Measurements from ENCODE around the gene RFX7.
"Not testable (repeated sequence)": the region's sequence is repeated elsewhere in the genome, so short reads cannot be mapped to it uniquely, and the experiment has no call there.

Gene RFX7

GRCh38 chr15:56211960-56212550 lies 31.6 kb downstream of the RFX7 start:
- Histone ChIP-seq H3K27me3 (ENCODE audit: control insufficient read depth, insufficient read depth, low read length) (no peaks in the 10 kb centered on the region), H3K4me1 (ENCODE audit: control insufficient read depth, insufficient read depth, low read length) (no peaks in the 10 kb centered on the region), H3K27ac (ENCODE audit: low read depth, low read length) (no peak overlapping the region), H3K36me3 (ENCODE audit: control insufficient read depth, insufficient read depth, low read length) (no peaks in the 10 kb centered on the region), H3K4me3 (ENCODE audit: low read length) (no peak overlapping the region), H3K9ac (ENCODE audit: low read length) (no peak overlapping the region)

- Histone ChIP-seq H3K4me3 (ENCODE audit: low read length) (no peak overlapping the region), H3K36me3 (ENCODE audit: control insufficient read depth, insufficient read depth, low read length) (no peaks in the 10 kb centered on the region), H3K4me1 (ENCODE audit: control insufficient read depth, insufficient read depth, low read length) (no peaks in the 10 kb centered on the region), H3K9ac (ENCODE audit: low read length) (no peak overlapping the region), H3K27ac (ENCODE audit: low read depth, low read length) (no peak overlapping the region), H3K27me3 (ENCODE audit: control insufficient read depth, insufficient read depth, low read length) (no peaks in the 10 kb centered on the region)
These were observed 32.6 kb downstream of the RFX7 start for GRCh38 chr15:56211064-56211463.

GRCh38 chr15:56208641-56209155 lies 35.0 kb downstream of the RFX7 start:
- Histone ChIP-seq H3K27ac (ENCODE audit: low read depth, low read length) (no peak overlapping the region), H3K36me3 (ENCODE audit: control insufficient read depth, insufficient read depth, low read length) (no peaks in the 10 kb centered on the region)

GRCh38 chr15:56208185-56208584 lies 35.5 kb downstream of the RFX7 start:
- Histone ChIP-seq H3K27ac (ENCODE audit: low read depth, low read length) (no peak overlapping the region), H3K27me3 (ENCODE audit: control insufficient read depth, insufficient read depth, low read length) (no peaks in the 10 kb centered on the region), H3K9ac (ENCODE audit: low read length) (no peak overlapping the region), H3K36me3 (ENCODE audit: control insufficient read depth, insufficient read depth, low read length) (no peaks in the 10 kb centered on the region), H3K4me3 (ENCODE audit: low read length) (no peak overlapping the region), H3K4me1 (ENCODE audit: control insufficient read depth, insufficient read depth, low read length) (no peaks in the 10 kb centered on the region)

More at GRCh38 chr15:56208641-56209155, 35.0 kb downstream of the RFX7 start:
- H3K27me3 ChIP-seq (ENCODE audit: control insufficient read depth, insufficient read depth, low read length), result no peaks in the 10 kb centered on the region
- no peak overlapping the region for H3K4me3 ChIP-seq (ENCODE audit: low read length)
- no peaks in the 10 kb centered on the region for H3K4me1 ChIP-seq (ENCODE audit: control insufficient read depth, insufficient read depth, low read length)
- H3K9ac ChIP-seq (ENCODE audit: low read length), result no peak overlapping the region

- Histone ChIP-seq H3K27me3 (ENCODE audit: control insufficient read depth, insufficient read depth, low read length) (no peaks in the 10 kb centered on the region), H3K36me3 (ENCODE audit: control insufficient read depth, insufficient read depth, low read length) (no peaks in the 10 kb centered on the region), H3K9ac (ENCODE audit: low read length) (no peak overlapping the region), H3K4me1 (ENCODE audit: control insufficient read depth, insufficient read depth, low read length) (no peaks in the 10 kb centered on the region), H3K27ac (ENCODE audit: low read depth, low read length) (no peak overlapping the region), H3K4me3 (ENCODE audit: low read length) (no peak overlapping the region)
These were observed 36.0 kb downstream of the RFX7 start for GRCh38 chr15:56207711-56208110.

- Histone ChIP-seq H3K27ac (ENCODE audit: low read depth, low read length) (no peak overlapping the region), H3K4me1 (ENCODE audit: control insufficient read depth, insufficient read depth, low read length) (no peaks in the 10 kb centered on the region), H3K36me3 (ENCODE audit: control insufficient read depth, insufficient read depth, low read length) (no peaks in the 10 kb centered on the region), H3K27me3 (ENCODE audit: control insufficient read depth, insufficient read depth, low read length) (no peaks in the 10 kb centered on the region), H3K4me3 (ENCODE audit: low read length) (no peak overlapping the region), H3K9ac (ENCODE audit: low read length) (no peak overlapping the region)
These were observed 36.6 kb downstream of the RFX7 start for GRCh38 chr15:56207092-56207491.

- Histone ChIP-seq H3K27me3 (ENCODE audit: control insufficient read depth, insufficient read depth, low read length) (no peaks in the 10 kb centered on the region), H3K4me1 (ENCODE audit: control insufficient read depth, insufficient read depth, low read length) (no peaks in the 10 kb centered on the region), H3K27ac (ENCODE audit: low read depth, low read length) (no peak overlapping the region), H3K36me3 (ENCODE audit: control insufficient read depth, insufficient read depth, low read length) (no peaks in the 10 kb centered on the region), H3K9ac (ENCODE audit: low read length) (no peak overlapping the region), H3K4me3 (ENCODE audit: low read length) (no peak overlapping the region)
These were observed 38.4 kb downstream of the RFX7 start for GRCh38 chr15:56205061-56205876.

GRCh38 chr15:56203312-56203922 lies 40.3 kb downstream of the RFX7 start:
- H3K27ac ChIP-seq (ENCODE audit: low read depth, low read length); H3K4me3 ChIP-seq (ENCODE audit: low read length); H3K36me3 ChIP-seq (ENCODE audit: control insufficient read depth, insufficient read depth, low read length); H3K4me1 ChIP-seq (ENCODE audit: control insufficient read depth, insufficient read depth, low read length); H3K27me3 ChIP-seq (ENCODE audit: control insufficient read depth, insufficient read depth, low read length); H3K9ac ChIP-seq (ENCODE audit: low read length): not testable (repeated sequence)

- Histone ChIP-seq H3K27me3 (ENCODE audit: control insufficient read depth, insufficient read depth, low read length) (no peaks in the 10 kb centered on the region), H3K4me3 (ENCODE audit: low read length) (no peak overlapping the region), H3K4me1 (ENCODE audit: control insufficient read depth, insufficient read depth, low read length) (no peaks in the 10 kb centered on the region), H3K36me3 (ENCODE audit: control insufficient read depth, insufficient read depth, low read length) (no peaks in the 10 kb centered on the region), H3K27ac (ENCODE audit: low read depth, low read length) (no peak overlapping the region), H3K9ac (ENCODE audit: low read length) (no peak overlapping the region)
These were observed 41.0 kb downstream of the RFX7 start for GRCh38 chr15:56202701-56203100.

- Histone ChIP-seq H3K9ac (ENCODE audit: low read length) (no peak overlapping the region), H3K27ac (ENCODE audit: low read depth, low read length) (no peak overlapping the region), H3K4me3 (ENCODE audit: low read length) (no peak overlapping the region), H3K27me3 (ENCODE audit: control insufficient read depth, insufficient read depth, low read length) (no peaks in the 10 kb centered on the region), H3K36me3 (ENCODE audit: control insufficient read depth, insufficient read depth, low read length) (no peaks in the 10 kb centered on the region), H3K4me1 (ENCODE audit: control insufficient read depth, insufficient read depth, low read length) (no peaks in the 10 kb centered on the region)
These were observed 44.6 kb downstream of the RFX7 start for GRCh38 chr15:56199038-56199437.

- H3K27ac ChIP-seq (ENCODE audit: low read depth, low read length), result no peak overlapping the region
- H3K4me1 ChIP-seq (ENCODE audit: control insufficient read depth, insufficient read depth, low read length), result no peaks in the 10 kb centered on the region
- H3K9ac ChIP-seq (ENCODE audit: low read length), result no peak overlapping the region
These were observed 49.6 kb downstream of the RFX7 start for GRCh38 chr15:56194035-56194434.

GRCh38 chr15:56192659-56193442 lies 50.8 kb downstream of the RFX7 start:
- Histone ChIP-seq H3K4me3 (ENCODE audit: low read length) (no peak overlapping the region), H3K27ac (ENCODE audit: low read depth, low read length) (no peak overlapping the region), H3K9ac (ENCODE audit: low read length) (no peak overlapping the region), H3K4me1 (ENCODE audit: control insufficient read depth, insufficient read depth, low read length) (no peaks in the 10 kb centered on the region), H3K36me3 (ENCODE audit: control insufficient read depth, insufficient read depth, low read length) (no peaks in the 10 kb centered on the region), H3K27me3 (ENCODE audit: control insufficient read depth, insufficient read depth, low read length) (no peaks in the 10 kb centered on the region)

More at GRCh38 chr15:56194035-56194434, 49.6 kb downstream of the RFX7 start:
- no peak overlapping the region for H3K4me3 ChIP-seq (ENCODE audit: low read length)
- H3K27me3 ChIP-seq (ENCODE audit: control insufficient read depth, insufficient read depth, low read length), result no peaks in the 10 kb centered on the region
- H3K36me3 ChIP-seq (ENCODE audit: control insufficient read depth, insufficient read depth, low read length), result no peaks in the 10 kb centered on the region
